Activated naive CD4-positive, alpha-beta T cell treated with anti-CD3 and anti-CD28 coated beads, Interleukin-2, amount 50 U/mL, for 24 hours (primary cell): ENCODE data around the gene SPIRE1.
"Not testable (repeated sequence)": the region's sequence is repeated elsewhere in the genome, so short reads cannot be mapped to it uniquely, and the experiment has no call there.

Experiments
- H3K27ac Mint-ChIP-seq: one replicate; pipeline ENCODE4 v1.8.0; 2021; ENCODE audit warnings: mild to moderate bottlenecking, mixed read lengths
- H3K27me3 Mint-ChIP-seq: one replicate; pipeline ENCODE4 v1.8.0; 2021; ENCODE audit warnings: mixed read lengths
- H3K36me3 Mint-ChIP-seq: one replicate; pipeline ENCODE4 v1.8.0; 2021; ENCODE audit warnings: mixed read lengths
- H3K4me1 Mint-ChIP-seq: one replicate; pipeline ENCODE4 v1.8.0; 2021; ENCODE audit warnings: mixed read lengths
- H3K4me3 Mint-ChIP-seq: one replicate; pipeline ENCODE4 v1.8.0; 2021; ENCODE audit warnings: mild to moderate bottlenecking, mixed read lengths
- H3K9me3 Mint-ChIP-seq: one replicate; pipeline ENCODE4 v1.8.0; 2021; ENCODE audit warnings: mixed read lengths

The SPIRE1 gene

DNA sequence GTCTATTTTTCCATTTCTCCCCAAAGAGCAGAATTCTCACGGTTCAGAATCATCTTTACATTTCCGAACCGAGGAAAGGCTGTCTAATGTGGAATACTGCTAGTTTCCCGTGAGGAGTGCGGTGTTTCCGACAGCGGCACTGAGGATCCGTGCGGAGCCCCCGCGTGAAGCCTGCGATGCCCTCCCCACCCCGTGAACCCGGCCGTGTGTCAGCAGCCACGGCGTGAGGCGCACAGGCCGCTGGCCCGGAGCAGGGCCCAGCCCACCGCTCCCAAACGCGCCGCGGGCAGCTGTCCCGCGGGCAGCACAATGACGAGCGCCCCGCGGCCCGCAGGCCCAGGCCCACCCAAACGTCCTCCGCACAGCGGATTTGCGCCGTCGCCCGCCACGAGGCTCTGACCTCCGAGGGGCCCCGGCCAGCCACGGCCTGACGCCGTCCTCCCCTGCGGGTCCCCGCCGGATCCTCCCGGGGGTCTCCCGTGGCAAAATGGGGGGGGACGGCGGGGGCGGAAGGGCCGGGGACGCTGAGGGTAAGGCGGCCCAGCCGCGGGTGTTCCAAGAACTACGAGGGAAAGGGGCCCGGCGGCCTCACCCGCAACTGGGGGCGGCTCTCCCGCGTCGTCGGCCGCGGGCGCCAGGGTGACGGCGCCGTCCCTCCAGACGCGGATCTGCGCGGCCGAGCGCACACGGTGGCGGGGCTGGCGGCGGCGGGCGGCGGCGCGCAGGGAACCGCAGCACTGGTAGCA is 796 bp downstream of the SPIRE1 start:
- no peaks in the 10 kb centered on the region for H3K36me3 Mint-ChIP-seq
- peaks cover 14% of the 10 kb centered on the region for H3K4me1 Mint-ChIP-seq
- H3K4me3 Mint-ChIP-seq = peak overlapping the region; percentile 77
- H3K27me3 Mint-ChIP-seq = peaks cover 10% of the 10 kb centered on the region
- no peaks in the 10 kb centered on the region for H3K9me3 Mint-ChIP-seq
- no peak overlapping the region for H3K27ac Mint-ChIP-seq

DNA sequence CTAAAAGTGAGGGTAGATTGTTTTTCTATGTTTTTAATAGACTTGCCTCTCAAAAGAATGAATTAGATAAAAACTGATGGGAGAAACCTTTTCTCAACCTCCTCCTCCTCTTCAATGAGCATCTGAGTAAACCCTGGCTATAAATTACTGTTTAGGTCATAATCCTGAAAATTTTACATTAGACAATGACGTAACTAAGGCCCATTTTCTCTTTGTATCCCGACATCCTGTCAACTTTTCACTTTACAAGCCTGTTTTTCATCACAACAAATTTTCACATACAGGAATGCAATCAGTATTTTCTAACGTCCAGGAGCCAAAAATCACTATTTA is 1.3 kb downstream of the SPIRE1 start:
- no peaks in the 10 kb centered on the region for H3K9me3 Mint-ChIP-seq
- H3K4me3 Mint-ChIP-seq = peak overlapping the region; percentile 77
- no peak overlapping the region for H3K27ac Mint-ChIP-seq
- peaks cover 15% of the 10 kb centered on the region for H3K27me3 Mint-ChIP-seq
- H3K36me3 Mint-ChIP-seq = peaks cover 2% of the 10 kb centered on the region
- peaks cover 14% of the 10 kb centered on the region for H3K4me1 Mint-ChIP-seq

GRCh38 chr18:12654971-12655370 is 2.9 kb downstream of the SPIRE1 start:
- H3K27ac Mint-ChIP-seq = no peak overlapping the region
- peaks cover 14% of the 10 kb centered on the region for H3K4me1 Mint-ChIP-seq
- peaks cover 3% of the 10 kb centered on the region for H3K36me3 Mint-ChIP-seq
- H3K27me3 Mint-ChIP-seq = peaks cover 18% of the 10 kb centered on the region
- H3K4me3 Mint-ChIP-seq = peak overlapping the region; percentile 73
- H3K9me3 Mint-ChIP-seq = no peaks in the 10 kb centered on the region

GRCh38 chr18:12652861-12653401 is 5.0 kb downstream of the SPIRE1 start:
- Mint-ChIP-seq H3K4me3 (no peak overlapping the region), H3K9me3 (no peaks in the 10 kb centered on the region), H3K27me3 (peaks cover 21% of the 10 kb centered on the region), H3K4me1 (peaks cover 7% of the 10 kb centered on the region), H3K27ac (no peak overlapping the region), H3K36me3 (peaks cover 3% of the 10 kb centered on the region)

DNA sequence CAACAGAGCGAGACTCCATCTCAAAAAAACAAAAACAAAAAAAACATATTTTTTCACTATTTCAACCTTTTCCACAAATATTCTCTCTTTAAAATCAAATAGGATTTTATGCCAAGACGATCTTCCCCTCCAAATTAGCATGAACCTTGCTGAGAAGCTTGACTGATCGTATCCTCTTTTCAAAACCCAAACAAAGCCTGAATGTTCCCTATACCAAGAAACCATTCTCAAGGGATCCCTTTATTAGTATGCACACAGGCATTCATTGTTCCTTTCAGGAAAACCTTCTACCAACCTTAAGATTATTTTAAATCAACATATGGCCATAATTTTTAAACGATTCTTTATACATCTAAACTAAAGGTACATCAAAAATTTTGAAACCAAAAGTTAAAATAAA is 6.3 kb downstream of the SPIRE1 start:
- no peak overlapping the region for H3K4me3 Mint-ChIP-seq
- no peaks in the 10 kb centered on the region for H3K9me3 Mint-ChIP-seq
- peaks cover 5% of the 10 kb centered on the region for H3K4me1 Mint-ChIP-seq
- H3K27ac Mint-ChIP-seq = peak overlapping the region; percentile 57
- peaks cover 3% of the 10 kb centered on the region for H3K36me3 Mint-ChIP-seq
- H3K27me3 Mint-ChIP-seq = peaks cover 21% of the 10 kb centered on the region

DNA sequence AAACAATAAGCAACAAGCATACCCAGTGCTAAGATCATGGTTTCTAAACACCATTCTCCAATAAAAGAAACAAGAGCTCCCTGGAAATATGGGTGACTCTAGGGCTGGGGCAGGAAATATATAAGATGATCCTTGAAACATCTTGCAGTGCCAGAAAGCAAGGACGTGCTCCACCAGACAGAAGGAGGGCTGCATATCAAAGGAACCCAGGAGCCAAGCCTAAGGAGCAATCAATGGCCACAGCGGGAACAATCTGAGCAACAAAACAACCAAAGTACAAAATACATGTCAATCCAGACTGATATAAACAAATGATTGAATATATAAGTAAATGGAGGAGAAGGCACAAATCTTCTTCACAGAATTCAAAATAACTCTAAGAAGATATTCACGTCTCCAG is 10.1 kb downstream of the SPIRE1 start:
- H3K36me3 Mint-ChIP-seq = peaks cover 3% of the 10 kb centered on the region
- H3K4me1 Mint-ChIP-seq = no peaks in the 10 kb centered on the region
- no peaks in the 10 kb centered on the region for H3K9me3 Mint-ChIP-seq
- H3K27me3 Mint-ChIP-seq = peaks cover 18% of the 10 kb centered on the region
- H3K27ac Mint-ChIP-seq = no peak overlapping the region
- no peak overlapping the region for H3K4me3 Mint-ChIP-seq

GRCh38 chr18:12645751-12646203 is 12.1 kb downstream of the SPIRE1 start:
- no peaks in the 10 kb centered on the region for H3K9me3 Mint-ChIP-seq
- no peak overlapping the region for H3K27ac Mint-ChIP-seq

GRCh38 chr18:12645254-12645653 is 12.7 kb downstream of the SPIRE1 start:
- Mint-ChIP-seq H3K27ac (no peak overlapping the region), H3K36me3 (no peaks in the 10 kb centered on the region), H3K4me3 (no peak overlapping the region)

More at GRCh38 chr18:12645751-12646203, 12.1 kb downstream of the SPIRE1 start:
- H3K4me3 Mint-ChIP-seq = no peak overlapping the region
- no peaks in the 10 kb centered on the region for H3K4me1 Mint-ChIP-seq
- peaks cover 9% of the 10 kb centered on the region for H3K27me3 Mint-ChIP-seq
- no peaks in the 10 kb centered on the region for H3K36me3 Mint-ChIP-seq

GRCh38 chr18:12643756-12644155 is 14.2 kb downstream of the SPIRE1 start:
- H3K27ac Mint-ChIP-seq, H3K4me1 Mint-ChIP-seq, H3K4me3 Mint-ChIP-seq, H3K9me3 Mint-ChIP-seq, H3K27me3 Mint-ChIP-seq, H3K36me3 Mint-ChIP-seq: not testable (repeated sequence)

More at GRCh38 chr18:12645254-12645653, 12.7 kb downstream of the SPIRE1 start:
- Mint-ChIP-seq H3K27me3 (peaks cover 9% of the 10 kb centered on the region), H3K9me3 (no peaks in the 10 kb centered on the region), H3K4me1 (no peaks in the 10 kb centered on the region)

- Mint-ChIP-seq H3K27me3 (peaks cover 6% of the 10 kb centered on the region), H3K9me3 (no peaks in the 10 kb centered on the region), H3K36me3 (no peaks in the 10 kb centered on the region), H3K4me3 (no peak overlapping the region), H3K27ac (no peak overlapping the region), H3K4me1 (no peaks in the 10 kb centered on the region)
Observed at GRCh38 chr18:12640881-12641200, 17.1 kb downstream of the SPIRE1 start.

DNA sequence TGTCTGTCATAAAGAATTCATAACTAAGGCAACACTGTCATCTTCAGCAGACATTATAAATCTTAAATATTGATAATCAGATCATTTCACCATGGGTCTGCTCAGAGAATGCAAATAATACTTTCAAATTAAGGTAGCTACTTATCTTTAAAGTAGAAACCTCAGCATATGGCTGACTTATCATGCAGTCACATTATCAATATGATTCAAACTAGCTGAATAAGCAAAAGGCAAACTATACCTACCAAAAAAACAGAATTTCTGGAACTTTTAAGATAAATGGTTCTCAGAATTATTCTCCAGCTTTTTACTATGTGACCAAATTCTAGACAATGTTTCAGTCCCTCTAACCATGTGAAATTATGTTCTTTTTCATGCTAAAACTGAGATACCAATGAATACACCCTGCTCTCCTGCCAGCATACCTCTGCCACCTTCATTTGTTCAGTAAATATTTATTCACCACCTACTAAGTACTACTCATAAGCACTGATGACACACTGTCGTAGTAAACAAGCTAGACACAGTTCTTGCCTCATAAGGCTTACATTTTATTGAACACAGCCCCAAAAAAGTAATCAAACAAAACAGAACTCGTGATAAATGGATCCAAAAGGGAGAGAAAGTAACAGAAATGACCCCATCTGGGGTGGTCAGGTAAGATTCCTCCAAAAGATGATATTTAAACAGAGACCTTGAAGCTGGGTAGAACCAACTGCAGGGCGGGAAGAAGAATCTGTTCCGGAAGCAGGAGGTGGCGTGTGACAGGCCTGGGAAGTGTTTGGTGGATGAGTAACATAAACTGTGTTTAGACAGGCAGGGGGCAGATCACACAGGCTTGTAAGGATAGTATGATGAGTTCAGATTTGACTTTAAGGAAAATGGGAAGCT is 17.7 kb downstream of the SPIRE1 start:
- Mint-ChIP-seq H3K27me3 (peaks cover 4% of the 10 kb centered on the region), H3K27ac (no peak overlapping the region), H3K36me3 (no peaks in the 10 kb centered on the region), H3K4me3 (no peak overlapping the region), H3K4me1 (no peaks in the 10 kb centered on the region), H3K9me3 (no peaks in the 10 kb centered on the region)

DNA sequence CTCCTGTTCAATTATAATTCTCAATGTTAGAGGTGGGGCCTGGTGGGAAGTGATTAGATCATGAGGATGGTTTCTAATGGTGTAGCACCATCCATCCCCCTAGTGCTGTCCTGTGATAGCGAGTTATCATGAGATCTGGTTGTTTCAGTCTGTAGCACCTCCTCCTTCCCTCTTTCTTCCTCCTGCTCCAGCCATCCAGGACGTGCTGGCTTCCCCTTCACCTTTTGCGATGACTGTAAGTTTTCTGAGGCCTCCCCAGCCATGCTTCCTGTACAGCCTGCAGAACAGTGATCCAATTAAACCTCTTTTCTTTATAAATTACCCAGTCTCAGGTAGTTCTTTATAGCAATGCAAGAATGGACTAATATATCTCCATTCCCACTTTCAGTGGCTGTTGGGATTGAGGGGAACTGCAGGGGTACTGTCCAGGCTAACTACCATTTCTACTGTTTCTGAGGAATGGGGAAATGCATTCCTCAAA is 19.2 kb downstream of the SPIRE1 start:
- peaks cover 3% of the 10 kb centered on the region for H3K27me3 Mint-ChIP-seq
- H3K27ac Mint-ChIP-seq = peak overlapping the region; percentile 47
- H3K9me3 Mint-ChIP-seq = no peaks in the 10 kb centered on the region
- H3K4me1 Mint-ChIP-seq = no peaks in the 10 kb centered on the region
- H3K36me3 Mint-ChIP-seq = no peaks in the 10 kb centered on the region
- no peak overlapping the region for H3K4me3 Mint-ChIP-seq

DNA sequence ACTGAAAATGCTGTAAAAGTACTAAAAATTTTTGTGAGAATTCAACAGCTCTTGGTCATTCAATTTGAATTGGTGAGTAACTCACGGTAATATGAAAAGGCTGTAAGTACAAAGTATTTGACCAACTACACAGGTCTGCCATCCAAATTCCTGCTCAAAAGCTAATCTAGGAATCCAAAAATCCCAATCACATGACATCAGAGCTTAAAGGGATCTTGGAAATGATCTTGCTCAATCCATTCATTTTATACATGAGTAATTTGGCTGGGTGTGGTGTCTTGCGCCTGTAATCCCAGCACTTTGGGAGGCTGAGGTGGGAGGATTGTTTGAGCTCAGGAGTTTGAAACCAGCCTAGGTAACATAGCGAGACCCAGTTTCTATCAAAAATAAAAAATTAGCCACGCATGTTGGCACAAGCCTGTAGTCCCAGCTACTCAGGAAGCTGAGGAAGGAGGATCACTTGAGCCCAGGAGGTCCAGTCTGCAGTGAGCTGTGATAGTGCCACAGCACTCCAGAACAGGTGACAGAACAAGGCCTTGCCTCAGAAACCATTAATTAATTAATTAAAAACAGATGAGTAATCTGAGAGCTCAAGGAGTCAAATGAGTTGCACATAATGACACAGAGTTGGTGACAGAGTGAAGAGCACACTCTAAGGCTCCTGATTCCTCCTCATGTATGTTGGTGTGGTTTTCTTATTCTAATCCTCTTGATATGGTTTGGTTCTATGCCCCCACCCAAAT is 19.8 kb downstream of the SPIRE1 start:
- Mint-ChIP-seq H3K4me3 (no peak overlapping the region), H3K36me3 (no peaks in the 10 kb centered on the region), H3K27ac (no peak overlapping the region), H3K4me1 (no peaks in the 10 kb centered on the region), H3K9me3 (no peaks in the 10 kb centered on the region), H3K27me3 (peaks cover 3% of the 10 kb centered on the region)

DNA sequence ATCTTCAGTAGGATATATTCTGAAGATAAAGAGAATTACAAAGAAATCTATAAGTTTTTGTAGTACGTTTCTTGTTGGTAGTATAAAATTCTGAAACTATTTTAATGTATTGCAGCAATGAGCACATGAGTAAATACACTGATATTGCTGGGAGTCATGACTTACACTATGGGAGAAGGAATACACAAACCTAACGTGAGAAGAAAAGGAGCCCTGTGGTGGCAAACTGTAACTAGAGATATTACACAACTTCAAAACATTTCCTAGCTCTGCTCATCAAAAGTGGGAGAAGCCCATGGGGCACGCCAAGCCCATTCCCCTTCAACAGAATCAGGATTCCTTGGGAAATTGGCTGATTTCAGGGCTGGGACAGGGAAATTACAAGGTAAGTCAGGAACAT is 20.5 kb downstream of the SPIRE1 start:
- no peaks in the 10 kb centered on the region for H3K4me1 Mint-ChIP-seq
- no peaks in the 10 kb centered on the region for H3K36me3 Mint-ChIP-seq
- H3K27ac Mint-ChIP-seq = no peak overlapping the region
- no peaks in the 10 kb centered on the region for H3K9me3 Mint-ChIP-seq
- peaks cover 3% of the 10 kb centered on the region for H3K27me3 Mint-ChIP-seq
- no peak overlapping the region for H3K4me3 Mint-ChIP-seq

- Mint-ChIP-seq H3K4me3 (no peak overlapping the region), H3K27ac (no peak overlapping the region), H3K4me1 (no peaks in the 10 kb centered on the region), H3K9me3 (no peaks in the 10 kb centered on the region), H3K27me3 (peaks cover 4% of the 10 kb centered on the region), H3K36me3 (peaks cover 2% of the 10 kb centered on the region)
Observed at GRCh38 chr18:12631831-12632477, 26.0 kb downstream of the SPIRE1 start.
